MM.1S (cell line): ENCODE results near the gene SLC35A2.

Experiments
- CTCF ChIP-seq: fragments of 300-600 bp; sonication (generic); IDR thresholded peaks from 2 replicates; pipeline ENCODE4 v1.5.1; 2016; ENCODE audit warnings: antibody characterized with exemption, low read length, mixed read lengths
- EZH2 ChIP-seq: fragments of 300-600 bp; sonication (generic); optimal IDR thresholded peaks from 2 replicates; pipeline ENCODE3; 2017; ENCODE audit warnings: low read depth, mild to moderate bottlenecking, antibody characterized with exemption, low read length, mixed read lengths

- TF ChIP-seq CTCF (no peak), EZH2 (no peak)
Observed at GRCh38 chrX:48890934-48891401, 20.5 kb downstream of the SLC35A2 start.
